Stimulated activated naive CD4-positive, alpha-beta T cell (primary cell): ENCODE data around the gene C1orf198.
A peak's percentile ranks its signal among the peaks of the same experiment; 100 is the strongest.

ENCODE experiments used
- DNase-seq, 6 experiments: peaks; one replicate each; lab custom pipeline; 2025; lab: John Stamatoyannopoulos, UW

The C1orf198 gene, protein sequence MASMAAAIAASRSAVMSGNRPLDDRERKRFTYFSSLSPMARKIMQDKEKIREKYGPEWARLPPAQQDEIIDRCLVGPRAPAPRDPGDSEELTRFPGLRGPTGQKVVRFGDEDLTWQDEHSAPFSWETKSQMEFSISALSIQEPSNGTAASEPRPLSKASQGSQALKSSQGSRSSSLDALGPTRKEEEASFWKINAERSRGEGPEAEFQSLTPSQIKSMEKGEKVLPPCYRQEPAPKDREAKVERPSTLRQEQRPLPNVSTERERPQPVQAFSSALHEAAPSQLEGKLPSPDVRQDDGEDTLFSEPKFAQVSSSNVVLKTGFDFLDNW

DNA sequence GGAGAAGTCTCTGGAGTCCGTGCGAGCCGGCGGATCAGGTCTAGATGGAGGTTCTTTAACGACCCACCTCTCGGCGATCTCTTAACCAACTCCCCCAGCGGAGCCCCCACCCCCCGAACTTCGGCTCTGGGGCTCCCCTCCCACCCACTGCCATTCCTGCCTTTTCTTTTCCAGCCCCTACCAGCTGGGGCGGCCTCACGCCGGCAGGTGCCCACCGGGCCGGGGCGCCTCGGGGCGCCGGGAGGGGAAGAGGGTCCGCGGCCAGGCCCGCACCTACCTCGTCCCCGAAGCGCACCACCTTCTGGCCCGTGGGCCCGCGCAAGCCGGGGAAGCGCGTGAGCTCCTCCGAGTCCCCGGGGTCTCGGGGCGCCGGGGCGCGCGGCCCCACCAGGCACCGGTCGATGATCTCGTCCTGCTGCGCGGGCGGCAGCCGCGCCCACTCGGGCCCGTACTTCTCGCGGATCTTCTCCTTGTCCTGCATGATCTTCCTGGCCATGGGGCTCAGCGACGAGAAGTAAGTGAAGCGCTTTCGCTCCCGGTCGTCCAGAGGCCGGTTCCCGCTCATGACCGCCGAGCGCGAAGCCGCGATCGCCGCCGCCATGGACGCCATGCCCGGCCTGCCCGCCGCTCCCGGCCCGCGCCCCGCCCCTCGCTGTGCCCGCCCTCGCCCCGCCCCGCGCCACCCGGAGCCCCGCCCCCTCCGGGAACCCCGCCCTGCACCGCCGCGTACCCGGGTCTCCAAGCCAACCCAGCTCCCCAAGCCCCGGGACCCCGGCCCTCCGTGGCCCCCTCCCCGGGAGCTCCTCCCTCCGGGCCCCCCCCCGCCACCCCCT lies at the start of gene C1orf198:
C1orf198 (minus strand) TSS at position 619 of the 833 bp plus-strand sequence; CDS start at position 610, 9 bp downstream.
- DNase-seq = peak; percentile 52 to 83 (median 74)

DNA sequence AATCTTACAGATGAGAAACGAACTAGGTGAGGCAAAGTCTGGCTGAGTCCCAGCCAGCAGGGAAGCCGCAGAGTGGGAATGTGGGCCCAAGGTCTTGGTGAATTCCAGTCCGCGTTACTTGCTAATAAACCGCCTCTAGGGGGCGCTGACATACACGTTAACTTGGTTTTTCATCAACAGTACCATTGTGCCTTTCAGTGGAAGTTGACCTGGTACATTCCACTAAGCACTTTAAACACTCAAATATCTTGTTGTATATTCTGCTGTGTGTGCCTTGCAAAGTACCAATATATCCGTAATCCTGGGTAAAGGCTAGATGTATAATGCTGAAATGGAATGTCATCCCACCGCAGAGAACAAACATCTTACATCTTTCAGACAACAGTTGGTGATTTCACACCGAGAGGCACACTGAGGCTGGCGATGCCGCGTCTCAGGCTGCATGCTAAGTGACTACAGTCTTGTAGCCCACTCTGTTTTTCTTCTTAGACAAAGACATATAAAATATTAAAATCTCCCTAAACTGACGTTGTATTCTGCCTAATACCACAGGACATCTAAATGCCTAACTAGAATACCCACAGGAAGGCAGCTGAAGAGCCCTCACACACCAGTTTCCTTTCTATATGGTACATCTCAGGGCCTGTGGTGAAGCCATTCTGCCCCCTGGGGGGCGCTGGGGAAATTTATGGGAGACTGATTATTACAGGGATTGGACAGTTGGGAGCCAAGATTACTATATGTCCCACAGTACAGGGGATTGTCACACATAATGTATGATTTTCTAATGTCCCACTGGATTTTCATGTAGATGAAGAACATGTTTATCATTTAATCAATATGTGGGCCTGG lies 49.2 kb upstream of the C1orf198 start:
- peak; percentile 39 to 80 (median 60) for DNase-seq

DNA sequence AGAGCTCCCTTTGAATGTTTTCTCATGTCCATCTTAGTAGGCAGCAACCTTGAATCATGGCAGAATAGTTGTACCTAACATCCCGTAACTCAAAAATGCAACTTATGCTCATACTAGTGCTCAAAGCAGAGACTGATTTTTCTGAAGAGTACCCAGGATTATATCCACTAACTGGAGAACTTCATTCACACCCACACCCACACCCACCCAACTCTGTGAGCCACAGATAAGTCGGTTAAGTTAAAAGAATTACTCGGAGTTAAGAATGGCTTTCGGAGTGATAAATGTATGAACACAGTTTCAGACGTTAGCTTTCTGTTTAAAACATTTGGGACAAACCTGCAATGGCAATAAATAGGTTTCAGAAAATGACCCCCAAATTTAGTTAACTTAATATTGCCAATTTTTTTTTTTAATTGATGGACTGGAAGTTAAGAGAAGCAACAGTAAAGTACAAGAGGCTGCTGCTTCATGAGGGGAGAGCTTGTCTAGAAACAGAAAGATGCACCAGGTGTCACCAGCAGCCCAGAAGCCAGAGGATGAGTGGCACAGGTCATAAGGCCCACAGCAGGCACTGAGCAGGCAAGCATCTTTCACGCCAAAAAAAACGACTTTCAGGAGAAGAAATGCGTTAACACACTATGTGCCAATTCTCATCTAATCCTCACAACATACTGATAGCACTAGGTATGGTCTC lies 48.4 kb upstream of the C1orf198 start:
- DNase-seq = no peak

DNA sequence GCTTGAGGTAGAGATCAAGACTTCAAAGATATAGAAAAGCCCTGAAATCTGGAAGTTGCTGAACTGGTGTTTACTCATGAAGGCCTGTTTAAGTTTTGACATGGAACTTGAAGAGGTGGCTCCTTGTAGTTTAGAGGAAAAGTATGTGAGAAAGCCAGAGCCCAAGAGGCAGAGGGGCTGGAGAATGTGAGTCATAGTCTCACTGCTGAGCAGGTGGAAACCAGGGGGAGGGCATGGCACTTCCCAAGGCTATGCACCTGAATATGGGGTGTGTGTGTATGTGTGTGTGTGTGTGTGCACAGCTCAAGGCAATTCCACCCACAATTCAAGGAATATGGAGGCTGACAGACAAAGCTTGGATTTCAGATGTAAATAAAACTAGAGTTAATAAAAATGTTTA lies 46.8 kb upstream of the C1orf198 start:
- no peak for DNase-seq

DNA sequence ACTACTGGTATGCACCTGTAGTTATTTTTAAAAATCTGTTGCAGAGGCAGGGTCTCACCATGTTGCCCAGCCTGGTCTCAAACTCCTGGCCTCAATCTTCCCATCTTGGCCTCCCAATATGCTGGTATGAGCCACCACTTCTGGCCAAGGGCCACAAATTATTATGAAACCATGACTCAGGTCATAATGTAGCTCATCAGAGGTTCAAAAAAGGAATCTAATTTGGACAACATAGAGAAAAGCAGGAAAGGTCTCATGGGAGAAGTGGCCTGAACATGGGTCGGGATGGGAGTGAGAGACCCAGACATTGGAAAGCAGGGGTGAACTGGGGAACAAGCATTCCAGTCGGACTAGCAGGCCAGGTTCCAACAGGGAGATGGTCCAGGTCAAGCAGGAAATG lies 45.2 kb upstream of the C1orf198 start:
- no peak for DNase-seq

DNA sequence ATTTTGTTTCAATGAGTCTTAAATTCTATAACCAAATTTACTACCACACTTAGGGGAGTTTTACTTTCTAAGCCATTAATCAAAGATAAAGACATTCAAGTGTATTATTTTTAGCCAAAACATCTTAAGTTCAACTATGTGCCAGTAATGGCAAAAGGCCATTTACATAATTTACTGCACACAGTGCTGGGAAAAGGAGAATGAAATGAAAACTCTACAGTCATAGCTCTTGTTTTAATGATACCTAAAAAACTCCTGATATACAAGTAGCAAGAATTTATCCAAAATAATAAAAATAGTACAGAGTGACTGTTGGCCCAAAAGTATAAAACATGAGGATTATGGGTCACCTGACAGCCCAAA lies 42.4 kb upstream of the C1orf198 start:
- DNase-seq = no peak

DNA sequence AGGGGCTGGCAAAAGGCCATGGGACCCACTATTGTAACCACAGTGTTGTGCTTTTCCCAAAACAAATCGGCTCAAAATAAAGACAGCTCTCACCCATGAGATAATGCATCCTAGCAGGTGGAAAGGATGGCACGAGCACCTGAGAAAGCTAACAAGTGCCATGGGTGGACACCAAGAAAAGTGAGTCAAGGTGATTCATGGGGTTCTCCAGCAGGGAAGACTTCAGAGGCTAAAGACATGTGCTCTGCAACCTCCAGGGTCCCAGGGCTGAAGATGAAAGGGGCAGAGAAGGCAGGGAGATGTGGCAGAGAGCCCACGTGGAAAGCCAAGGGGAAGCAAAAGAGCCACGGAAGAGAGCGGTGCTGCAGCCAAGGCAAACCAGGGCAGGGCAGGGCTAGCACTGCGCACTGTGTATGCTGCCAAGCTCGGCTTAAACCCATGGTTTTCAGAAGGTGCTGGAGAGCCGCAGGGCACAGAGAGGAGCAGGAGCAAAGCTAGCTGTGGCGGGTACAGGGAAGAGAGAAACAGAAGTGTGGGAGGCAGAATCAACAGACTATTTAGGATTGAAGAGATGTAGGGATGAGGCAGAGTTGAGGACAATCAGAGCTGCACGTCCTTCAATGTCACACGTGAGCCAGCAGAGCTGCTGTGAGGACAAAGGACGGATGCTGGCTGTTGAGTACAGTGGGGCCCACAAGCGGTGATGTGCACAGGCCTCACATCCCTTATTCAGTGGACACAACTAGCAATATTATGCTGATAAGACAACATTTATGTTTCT lies 41.8 kb upstream of the C1orf198 start:
- DNase-seq = no peak

DNA sequence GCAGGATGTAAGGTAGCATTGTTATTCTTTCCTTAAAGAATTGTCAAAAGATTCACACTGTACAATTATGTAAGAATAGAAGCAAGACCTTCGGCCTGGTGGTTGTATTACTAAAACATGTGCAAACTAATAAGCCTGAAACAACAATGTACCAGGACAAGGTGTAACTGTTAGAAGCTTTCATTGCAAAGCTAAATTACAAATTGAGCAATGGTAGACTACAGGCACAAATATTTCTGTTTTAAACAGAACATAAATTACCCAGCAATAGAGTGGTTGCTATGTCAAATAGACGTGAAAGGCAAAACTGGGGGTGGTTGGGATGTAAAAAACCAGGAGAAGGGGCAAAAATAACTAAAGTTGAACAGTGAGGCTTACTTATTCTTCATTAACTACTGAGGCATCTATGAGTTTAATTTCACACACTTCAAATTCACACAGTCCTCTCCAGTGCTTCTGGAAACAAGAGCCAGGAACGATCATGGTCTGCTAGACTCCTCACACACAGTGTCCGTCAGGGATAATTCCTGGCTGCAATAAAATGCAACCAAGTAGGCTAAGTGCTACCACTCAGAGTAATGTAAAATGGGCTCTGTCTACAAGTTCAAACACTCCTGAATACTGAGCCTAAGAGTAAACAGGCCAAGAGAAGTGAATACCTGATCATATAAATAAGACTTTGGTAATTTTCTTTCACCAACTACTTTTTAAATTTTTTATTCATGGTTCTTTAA lies 39.3 kb upstream of the C1orf198 start:
- no peak for DNase-seq

DNA sequence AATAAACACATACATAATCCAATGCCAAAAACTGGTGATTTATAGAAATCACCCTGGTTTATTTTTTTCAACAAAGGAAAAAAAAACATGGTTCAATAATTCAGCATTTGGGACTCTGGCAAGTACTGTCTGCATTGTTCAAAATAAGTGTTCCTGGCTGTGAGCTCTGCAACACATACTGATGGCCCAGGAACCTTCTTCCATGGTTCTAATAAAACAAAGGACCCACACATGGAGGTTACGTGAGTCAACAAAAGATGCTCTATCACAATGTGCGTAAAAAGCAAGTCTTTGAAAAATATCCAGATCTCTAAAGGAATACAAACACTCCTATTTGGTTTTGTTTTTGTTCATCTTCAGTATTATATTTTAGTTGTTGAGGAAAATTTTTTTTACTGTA lies 37.9 kb upstream of the C1orf198 start:
- no peak for DNase-seq

DNA sequence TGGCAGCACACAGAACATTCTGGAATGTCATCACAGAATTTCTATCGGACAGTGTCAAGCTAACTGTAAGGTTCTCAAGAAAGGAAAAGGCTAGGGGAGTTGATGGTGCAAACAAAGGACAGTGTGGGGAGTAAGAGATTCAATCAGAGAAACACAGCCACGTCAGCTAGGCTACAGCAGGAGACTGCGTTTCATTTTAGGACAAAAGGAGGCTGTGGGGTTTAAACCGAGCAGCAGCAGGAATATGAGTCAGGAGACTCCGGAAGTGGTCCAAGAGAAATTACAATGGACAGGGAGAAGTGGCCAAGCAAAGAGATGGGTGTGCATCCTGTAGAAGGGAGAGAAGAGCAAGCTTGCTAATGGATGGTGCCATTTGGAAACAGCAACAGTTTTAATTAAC lies 37.4 kb upstream of the C1orf198 start:
- no peak for DNase-seq

DNA sequence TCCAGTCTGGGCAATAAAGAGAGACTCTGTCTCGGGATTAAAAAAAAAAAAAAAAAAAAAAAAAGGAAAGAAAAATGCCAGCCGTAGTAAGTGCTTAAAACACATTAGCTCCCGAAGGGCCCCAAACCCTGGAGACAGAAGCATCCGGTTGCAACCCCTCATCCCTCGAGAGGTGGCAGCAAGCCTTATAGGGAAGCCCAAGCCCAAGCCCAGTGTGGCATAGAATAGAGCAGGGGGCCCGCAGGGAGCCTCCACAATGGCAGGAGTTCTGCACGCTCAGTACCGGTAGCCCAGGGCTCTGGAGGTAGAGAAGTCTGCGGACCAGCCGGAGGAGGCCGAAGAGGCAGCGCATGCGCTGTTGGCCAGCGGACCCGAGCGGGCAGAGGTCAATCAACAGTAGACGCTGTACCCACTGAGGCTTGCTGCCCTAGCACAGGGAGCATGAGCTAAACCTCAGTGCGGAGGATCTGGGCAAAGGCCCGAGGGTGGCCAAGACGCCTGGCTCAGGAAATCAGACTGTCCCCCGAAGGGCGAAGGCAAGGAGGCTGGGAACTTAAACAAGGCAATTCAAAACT lies 34.1 kb upstream of the C1orf198 start:
- no peak for DNase-seq

DNA sequence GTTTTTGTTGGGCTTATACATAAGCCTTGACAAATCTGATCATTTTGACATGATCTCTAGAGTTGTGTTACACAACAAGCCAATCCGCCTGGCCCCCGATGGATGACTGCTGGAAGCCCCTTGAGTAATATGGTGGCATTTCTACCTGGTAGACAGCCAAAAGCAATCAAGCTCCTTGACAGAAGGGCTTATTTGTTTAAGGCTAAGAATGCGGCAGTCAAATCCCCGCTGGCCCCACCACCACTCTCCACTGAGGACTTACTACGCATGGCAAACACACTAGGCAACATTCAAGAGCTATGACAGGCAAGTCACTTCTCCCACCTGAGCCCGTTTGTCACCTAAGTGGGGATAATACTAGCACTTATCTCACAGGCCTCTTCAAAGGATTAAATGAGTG lies 33.4 kb upstream of the C1orf198 start:
- DNase-seq = no peak

DNA sequence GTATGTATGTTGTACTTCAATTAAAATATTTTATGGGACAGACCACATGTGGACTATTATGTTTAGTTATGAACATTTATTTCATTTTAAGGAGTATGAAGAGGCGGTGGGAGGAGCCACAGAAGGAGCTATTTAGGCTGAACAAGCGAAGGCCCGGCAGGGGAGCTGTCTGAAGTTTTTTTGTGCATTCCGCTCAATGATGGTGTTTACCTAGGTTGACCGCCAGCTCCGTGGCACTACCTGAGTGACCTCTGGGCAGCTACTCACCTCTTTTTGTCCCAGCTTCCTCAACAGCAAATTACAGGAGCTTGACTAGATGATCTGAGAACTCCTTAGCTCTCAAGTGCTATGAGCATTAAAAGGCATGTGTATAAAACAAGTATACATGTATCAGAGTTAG lies 32.7 kb upstream of the C1orf198 start:
- no peak for DNase-seq

DNA sequence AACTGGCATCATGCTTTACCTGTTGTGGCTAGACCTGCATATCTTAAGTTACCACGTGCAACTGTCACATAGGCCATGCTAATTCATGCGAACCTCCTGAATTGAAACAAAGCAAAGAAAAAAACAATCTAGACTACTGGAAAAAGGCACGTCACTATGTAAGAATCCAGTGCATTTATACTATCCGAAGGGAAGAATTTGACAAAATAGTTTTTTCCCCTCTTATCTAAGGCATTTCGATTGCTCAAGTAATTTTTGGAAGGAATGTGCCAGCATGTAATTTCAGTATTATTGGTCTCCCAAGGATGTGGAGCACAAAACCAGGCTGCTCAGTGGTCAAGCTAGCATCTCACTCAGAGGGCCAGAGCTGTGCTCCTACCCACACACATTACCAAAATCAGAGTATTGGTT lies 31.5 kb upstream of the C1orf198 start:
- DNase-seq = no peak

DNA sequence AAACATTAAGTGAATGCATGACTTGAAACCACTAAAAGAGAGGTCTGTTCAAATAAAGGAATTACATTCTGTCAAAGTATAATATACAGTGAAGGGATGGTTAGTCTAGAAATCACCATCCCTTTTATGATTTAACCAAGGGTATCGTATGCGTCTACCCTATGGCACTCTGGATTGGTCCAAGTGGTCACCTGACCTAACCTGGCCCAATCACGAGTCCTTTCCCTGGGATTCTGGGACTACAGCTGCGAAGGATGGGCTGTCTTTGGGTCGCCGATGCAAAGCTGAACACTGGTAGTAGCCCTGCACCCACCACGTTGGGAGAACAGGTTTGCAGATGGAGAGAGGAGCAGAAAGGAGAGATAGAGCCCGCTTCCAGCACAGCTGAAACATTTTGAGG lies 30.4 kb upstream of the C1orf198 start:
- no peak for DNase-seq

DNA sequence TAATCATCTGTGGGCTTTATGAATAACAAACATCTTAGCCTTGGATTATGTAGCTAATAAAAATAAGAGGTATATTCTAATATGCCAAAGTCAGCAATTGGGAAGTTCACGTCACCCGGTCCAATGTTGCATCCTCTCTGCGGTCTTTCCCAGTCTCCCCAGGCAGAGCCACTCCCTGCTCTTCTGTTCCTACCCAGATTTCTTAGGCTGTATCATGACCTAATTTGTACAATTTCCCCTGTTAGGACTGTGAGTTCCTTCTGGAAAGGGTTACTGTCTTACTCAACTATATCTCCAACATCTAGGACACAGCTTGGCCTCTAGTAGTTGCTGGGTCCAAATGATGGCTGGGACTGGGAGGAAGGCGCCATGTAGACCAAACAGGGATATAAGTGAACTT lies 29.8 kb upstream of the C1orf198 start:
- no peak for DNase-seq

DNA sequence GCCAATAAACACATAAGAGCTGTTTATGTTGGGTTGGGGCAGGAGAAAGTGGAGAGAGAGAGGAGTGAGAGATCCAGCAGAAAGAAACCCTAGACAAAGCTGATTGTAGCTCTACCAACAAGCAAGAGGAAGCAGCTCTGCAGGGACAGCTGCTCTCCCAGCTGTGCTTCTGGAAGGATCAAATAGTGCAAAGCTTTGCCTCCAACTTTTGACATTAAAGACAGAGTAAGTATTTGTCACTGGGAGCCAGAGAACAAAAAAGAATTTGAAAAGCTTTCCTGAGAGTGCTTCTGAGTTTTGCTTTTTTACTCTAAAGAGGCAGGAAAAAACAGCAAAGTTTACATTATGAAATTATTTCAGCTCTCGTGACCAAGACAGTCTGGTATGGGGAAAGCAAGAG lies 28.5 kb upstream of the C1orf198 start:
- DNase-seq = no peak

DNA sequence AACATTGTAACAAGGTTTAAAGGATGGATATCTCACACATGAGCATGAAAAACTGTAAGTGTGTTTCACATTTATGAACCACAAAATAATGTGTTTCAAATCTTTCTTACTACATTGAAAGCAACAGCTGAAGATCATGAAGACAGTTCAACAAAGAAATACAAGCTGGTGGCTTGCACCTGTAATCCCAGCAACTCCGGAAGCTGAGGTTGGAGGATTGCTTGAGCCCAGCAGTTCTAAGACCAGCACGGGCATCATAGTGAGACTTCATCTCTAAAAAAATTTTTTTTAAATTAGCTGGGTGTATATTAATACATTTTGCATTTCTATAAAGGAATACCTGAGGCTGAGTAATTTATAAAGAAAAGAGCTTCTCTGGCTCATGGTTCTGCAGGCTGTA lies 27.1 kb upstream of the C1orf198 start:
- no peak for DNase-seq

DNA sequence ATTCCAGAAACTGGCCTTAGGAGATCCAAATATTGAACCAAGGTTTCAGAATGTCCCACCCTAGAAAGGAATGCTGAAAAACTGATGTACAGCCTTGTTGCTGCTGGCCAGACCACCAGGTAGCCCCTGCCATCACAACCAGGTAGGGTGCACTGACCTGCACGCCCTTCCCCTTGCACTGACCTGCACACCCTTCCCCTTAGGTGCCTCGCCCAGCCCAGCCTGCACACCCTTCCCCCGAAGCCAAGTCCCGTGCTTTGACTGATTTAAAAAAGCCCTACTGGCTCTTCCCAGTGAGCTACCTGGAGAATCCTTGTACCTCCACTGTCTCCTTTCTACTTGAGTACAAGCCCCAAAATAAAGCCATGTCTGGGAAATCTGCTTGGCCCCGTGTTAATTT lies 26.3 kb upstream of the C1orf198 start:
- no peak for DNase-seq

DNA sequence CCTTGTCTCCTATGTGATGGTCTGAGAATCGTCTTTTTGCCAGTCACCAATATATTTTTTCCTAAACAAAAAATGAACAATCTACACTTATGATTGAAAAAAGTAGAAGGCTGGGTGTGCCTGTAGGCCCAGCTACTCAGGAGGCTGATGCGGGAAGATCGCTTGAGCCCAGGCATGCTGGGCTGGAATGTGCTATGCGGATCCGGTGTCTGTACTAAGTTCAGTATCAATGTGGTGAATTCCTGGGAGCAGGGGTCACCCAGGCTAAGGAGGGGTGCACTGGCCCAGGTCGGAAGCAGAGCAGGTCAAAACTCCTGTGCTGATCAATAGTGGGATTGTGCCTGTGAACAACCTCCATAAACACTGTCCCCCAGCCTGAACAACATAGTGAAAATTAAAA lies 25.7 kb upstream of the C1orf198 start:
- no peak for DNase-seq
